ENCODE data around the gene IGSF8. TPM values are rescaled to one million over a fixed set of nuclear protein-coding genes. Genes with fewer than 3 reads are reported as not detected.

The IGSF8 gene
- polyA plus RNA-seq, 1 of the 3 experiments (the other 2 are of a cell fraction): 67.9 TPM

DNA sequence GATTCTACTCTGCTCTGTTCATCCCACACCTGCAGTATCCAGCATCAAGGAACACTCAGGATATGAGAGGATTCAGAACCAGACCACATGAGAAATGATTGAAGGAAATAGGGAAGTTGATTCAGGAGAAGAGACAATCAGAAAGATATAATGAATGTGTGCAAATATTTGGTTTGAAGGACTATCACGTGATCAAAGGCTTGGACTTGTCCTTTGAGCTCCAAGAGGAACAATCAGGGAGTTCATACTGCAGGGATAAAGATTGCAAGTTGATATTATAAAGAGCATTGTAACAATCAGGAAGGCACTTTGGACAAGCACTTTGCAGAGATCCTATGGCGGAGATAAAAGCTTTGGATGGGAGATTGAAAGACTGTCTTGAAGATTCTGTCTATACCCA is 52.8 kb downstream of the IGSF8 start:
- Histone ChIP-seq H3K9me2 (no peaks in the 10 kb centered on the region), H3K27ac (ENCODE audit: low read depth in 2 of 2, low read length in 1 of 2) (no peak overlapping the region), H3K4me1 (ENCODE audit: control insufficient read depth in 1 of 2, insufficient read depth in 2 of 2, low read depth in 1 of 2, low read length in 1 of 2) (peaks cover 0 to 11% of the 10 kb centered on the region in 2 experiments; a peak in 2 of 4 replicates), H3K36me3 (replicated peaks in 1 of 2; ENCODE audit: control insufficient read depth in 1 of 2, insufficient read depth in 2 of 2, low read length in 1 of 2) (no peaks in the 10 kb centered on the region), H3K4me3 (ENCODE audit: low read depth in 2 of 2, low read length in 1 of 2) (no peak overlapping the region), H3K9me3 (no peaks in the 10 kb centered on the region), H3K9ac (no peak overlapping the region), H3F3A (replicated peaks; ENCODE audit: insufficient read depth) (no peaks in the 10 kb centered on the region), H3K4me2 (no peak overlapping the region), H3K79me2 (ENCODE audit: insufficient read depth) (no peaks in the 10 kb centered on the region), H2AFZ (ENCODE audit: low read depth) (no peak overlapping the region), H3K27me3 (ENCODE audit: insufficient read depth) (peaks cover 22% of the 10 kb centered on the region; the same call in 1 of the 2 replicates), H4K20me1 (ENCODE audit: insufficient read depth) (no peaks in the 10 kb centered on the region)
- TF ChIP-seq RFX5 (IDR thresholded peaks at IDR 0.05; ENCODE audit: low read length) (no peak), RCOR1 (IDR thresholded peaks at IDR 0.05; ENCODE audit: low read length) (no peak), RXRA (IDR thresholded peaks at IDR 0.05; ENCODE audit: borderline replicate concordance, low read depth) (no peak), ELF1 (IDR thresholded peaks at IDR 0.05) (no peak), MEF2A (IDR thresholded peaks at IDR 0.05; ENCODE audit: borderline replicate concordance, low read depth) (no peak), NFIC (IDR thresholded peaks at IDR 0.05; ENCODE audit: borderline replicate concordance) (no peak), TAF1 (IDR thresholded peaks at IDR 0.05; ENCODE audit: borderline replicate concordance, low read depth, low read length) (no peak), JUND (IDR thresholded peaks at IDR 0.05) (no peak), FOXM1 (IDR thresholded peaks at IDR 0.05; ENCODE audit: low read depth) (no peak), TEAD4 (IDR thresholded peaks at IDR 0.05; ENCODE audit: borderline replicate concordance, insufficient read depth) (no peak), MXI1 (IDR thresholded peaks at IDR 0.05; ENCODE audit: low read depth, low read length) (no peak), FOSL2 (IDR thresholded peaks at IDR 0.05; ENCODE audit: borderline replicate concordance, low read depth) (no peak), NRF1 (IDR thresholded peaks at IDR 0.05; ENCODE audit: low read depth, low read length) (no peak), GATA2 (CRISPR knock-in tag; IDR thresholded peaks at IDR 0.05) (no peak), EZH2phosphoT487 (IDR thresholded peaks at IDR 0.05; ENCODE audit: borderline replicate concordance, low read depth) (no peak)
- TF ChIP-seq, protein P1, sequence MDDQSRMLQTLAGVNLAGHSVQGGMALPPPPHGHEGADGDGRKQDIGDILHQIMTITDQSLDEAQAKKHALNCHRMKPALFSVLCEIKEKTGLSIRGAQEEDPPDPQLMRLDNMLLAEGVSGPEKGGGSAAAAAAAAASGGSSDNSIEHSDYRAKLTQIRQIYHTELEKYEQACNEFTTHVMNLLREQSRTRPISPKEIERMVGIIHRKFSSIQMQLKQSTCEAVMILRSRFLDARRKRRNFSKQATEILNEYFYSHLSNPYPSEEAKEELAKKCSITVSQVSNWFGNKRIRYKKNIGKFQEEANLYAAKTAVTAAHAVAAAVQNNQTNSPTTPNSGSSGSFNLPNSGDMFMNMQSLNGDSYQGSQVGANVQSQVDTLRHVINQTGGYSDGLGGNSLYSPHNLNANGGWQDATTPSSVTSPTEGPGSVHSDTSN (IDR thresholded peaks at IDR 0.05): no peak
- TF ChIP-seq, protein P2, sequence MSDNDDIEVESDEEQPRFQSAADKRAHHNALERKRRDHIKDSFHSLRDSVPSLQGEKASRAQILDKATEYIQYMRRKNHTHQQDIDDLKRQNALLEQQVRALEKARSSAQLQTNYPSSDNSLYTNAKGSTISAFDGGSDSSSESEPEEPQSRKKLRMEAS (IDR thresholded peaks at IDR 0.05; ENCODE audit: low read depth): no peak
- ChIA-PET CTCF (interaction anchor here (0.8 to 7.8 kb wide), 28 partner anchors 9 to 249 kb away, joined by 3 to 163 read pairs (median 9); partner anchors contain the start of genes DCAF8, IGSF8, KCNJ10 and KCNJ9), POLR2A (no interaction called here)
- 36% methylated on average over 2 of the region's 2 CpGs for WGBS (ENCODE audit: low lambda C conversion rate)
- DNase-seq: no peak

DNA sequence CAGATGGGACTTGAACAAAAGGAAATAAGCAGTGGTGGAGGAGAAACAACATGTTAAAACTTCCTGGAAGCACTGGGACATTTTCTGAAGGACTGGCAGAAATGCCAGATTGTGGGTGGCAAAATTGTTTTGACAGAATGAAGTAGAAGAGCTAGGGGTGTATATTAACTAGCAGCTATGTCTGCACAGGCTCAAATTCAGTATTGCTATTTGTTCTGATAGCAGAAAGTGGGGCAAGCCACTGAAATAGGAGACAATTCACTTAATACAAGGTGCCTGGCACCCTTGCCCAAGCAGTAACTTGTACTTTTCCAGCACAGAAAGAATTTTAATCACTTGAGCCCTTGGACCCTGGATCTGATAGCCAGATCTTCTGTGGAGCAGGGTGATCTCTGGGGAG is 54.9 kb downstream of the IGSF8 start:
- H3K9me2 ChIP-seq: no peaks in the 10 kb centered on the region
- no peak overlapping the region for H3K4me3 ChIP-seq (ENCODE audit: low read depth in 2 of 2, low read length in 1 of 2)
- TF ChIP-seq SMC3 (IDR thresholded peaks at IDR 0.05; ENCODE audit: low read depth, low read length) (no peak), RAD21 (IDR thresholded peaks at IDR 0.05; ENCODE audit: low read length) (no peak), YY1 (IDR thresholded peaks at IDR 0.05; ENCODE audit: low read depth) (no peak), RCOR1 (IDR thresholded peaks at IDR 0.05; ENCODE audit: low read length) (no peak), ELF1 (IDR thresholded peaks at IDR 0.05) (no peak), RXRA (IDR thresholded peaks at IDR 0.05; ENCODE audit: borderline replicate concordance, low read depth) (no peak), RFX5 (IDR thresholded peaks at IDR 0.05; ENCODE audit: low read length) (no peak), FOXJ3 (CRISPR knock-in tag; IDR thresholded peaks at IDR 0.05) (no peak)
- TF ChIP-seq, protein P3, sequence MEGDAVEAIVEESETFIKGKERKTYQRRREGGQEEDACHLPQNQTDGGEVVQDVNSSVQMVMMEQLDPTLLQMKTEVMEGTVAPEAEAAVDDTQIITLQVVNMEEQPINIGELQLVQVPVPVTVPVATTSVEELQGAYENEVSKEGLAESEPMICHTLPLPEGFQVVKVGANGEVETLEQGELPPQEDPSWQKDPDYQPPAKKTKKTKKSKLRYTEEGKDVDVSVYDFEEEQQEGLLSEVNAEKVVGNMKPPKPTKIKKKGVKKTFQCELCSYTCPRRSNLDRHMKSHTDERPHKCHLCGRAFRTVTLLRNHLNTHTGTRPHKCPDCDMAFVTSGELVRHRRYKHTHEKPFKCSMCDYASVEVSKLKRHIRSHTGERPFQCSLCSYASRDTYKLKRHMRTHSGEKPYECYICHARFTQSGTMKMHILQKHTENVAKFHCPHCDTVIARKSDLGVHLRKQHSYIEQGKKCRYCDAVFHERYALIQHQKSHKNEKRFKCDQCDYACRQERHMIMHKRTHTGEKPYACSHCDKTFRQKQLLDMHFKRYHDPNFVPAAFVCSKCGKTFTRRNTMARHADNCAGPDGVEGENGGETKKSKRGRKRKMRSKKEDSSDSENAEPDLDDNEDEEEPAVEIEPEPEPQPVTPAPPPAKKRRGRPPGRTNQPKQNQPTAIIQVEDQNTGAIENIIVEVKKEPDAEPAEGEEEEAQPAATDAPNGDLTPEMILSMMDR (IDR thresholded peaks at IDR 0.05): no peak
- TF ChIP-seq, protein P1 (IDR thresholded peaks at IDR 0.05): no peak
- H3K9ac ChIP-seq: no peak overlapping the region
- H3K4me1 ChIP-seq (ENCODE audit: control insufficient read depth in 1 of 2, insufficient read depth in 2 of 2, low read depth in 1 of 2, low read length in 1 of 2): peaks cover 0 to 11% of the 10 kb centered on the region in 2 experiments; a peak in 2 of 4 replicates
- no peaks in the 10 kb centered on the region for H3F3A ChIP-seq (replicated peaks; ENCODE audit: insufficient read depth)
- H3K27ac ChIP-seq (ENCODE audit: low read depth in 2 of 2, low read length in 1 of 2): no peak overlapping the region
- DNase-seq: no peak
- ChIA-PET POLR2A (no interaction called here), CTCF (interaction anchor here (1.6 to 7.8 kb wide), 3 partner anchors 15 to 43 kb away, joined by 3 to 163 read pairs (median 123); partner anchors contain the start of genes KCNJ10 and KCNJ9)
- peaks cover 25% of the 10 kb centered on the region; the same call in 1 of the 2 replicates for H3K27me3 ChIP-seq (ENCODE audit: insufficient read depth)
- H3K36me3 ChIP-seq (replicated peaks in 1 of 2; ENCODE audit: control insufficient read depth in 1 of 2, insufficient read depth in 2 of 2, low read length in 1 of 2): no peaks in the 10 kb centered on the region
- H2AFZ ChIP-seq (ENCODE audit: low read depth): no peak overlapping the region
- H3K9me3 ChIP-seq: no peaks in the 10 kb centered on the region
- H4K20me1 ChIP-seq (ENCODE audit: insufficient read depth): no peaks in the 10 kb centered on the region
- H3K79me2 ChIP-seq (ENCODE audit: insufficient read depth): no peaks in the 10 kb centered on the region
- H3K4me2 ChIP-seq: no peak overlapping the region

Measured in SK-N-SH (cell line).